Panc1 (cell line): ENCODE results near the gene SLC35C1.

Experiments used
- CTCF ChIP-seq: fragments of 450-650 bp; IDR thresholded peaks from 2 replicates; pipeline ENCODE4 v1.5.1; 2017; ENCODE audit warnings: mild to moderate bottlenecking
- POLR2AphosphoS5 ChIP-seq: IDR thresholded peaks from 2 replicates; pipeline ENCODE4 v1.6.1; 2012; ENCODE audit warnings: mild to moderate bottlenecking, low read depth, low read length, moderate library complexity
- SIN3A ChIP-seq: IDR thresholded peaks from 2 replicates; pipeline ENCODE4 v1.6.1; 2012; ENCODE audit warnings: low read depth, mild to moderate bottlenecking, low read length, moderate library complexity, borderline replicate concordance; ENCODE audit not compliant: insufficient read depth
- TCF7L2 ChIP-seq: IDR thresholded peaks from 2 replicates; pipeline ENCODE4 v1.6.1; 2011; ENCODE audit warnings: mild to moderate bottlenecking, low read depth, low read length, inconsistent platforms

DNA sequence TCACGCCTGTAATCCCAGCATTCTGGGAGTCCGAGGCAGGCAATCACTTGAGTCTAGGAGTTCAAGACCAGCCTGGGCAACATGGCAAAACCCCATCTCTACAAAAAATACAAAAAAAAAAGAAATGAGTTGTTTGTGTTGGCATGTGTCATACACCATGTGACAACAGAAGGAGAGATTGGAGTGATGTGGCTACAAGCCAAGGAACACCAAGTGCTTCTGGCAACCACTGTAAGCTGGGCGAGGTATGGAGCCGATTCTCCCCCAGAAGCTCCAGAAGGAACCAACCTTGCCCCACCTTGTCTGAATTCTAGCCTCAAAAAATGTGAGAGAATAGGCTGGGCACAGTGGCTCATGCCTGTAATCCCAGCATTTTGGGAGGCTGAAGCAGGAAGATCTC is 39.1 kb upstream of the SLC35C1 start:
- TF ChIP-seq CTCF (no peak), TCF7L2 (no peak), POLR2AphosphoS5 (no peak), SIN3A (no peak)
